GM18505 (cell line): Measurements from ENCODE around the gene SLPI.

ENCODE experiments used
- ATAC-seq: cut with Tn5 transposase; IDR thresholded peaks from one replicate; pipeline ENCODE4 v1.9.1; 2021; ENCODE audit not compliant: unreplicated experiment
- POLR2A ChIP-seq: IDR thresholded peaks from 4 replicates; pipeline ENCODE4 v1.6.1; 2011; ENCODE audit warnings: borderline replicate concordance; ENCODE audit not compliant: insufficient read depth, insufficient read length; ENCODE audit errors: extremely low read depth

The SLPI gene

GRCh38 chr20:45257711-45258110 is 3.3 kb upstream of the SLPI start:
- no peak for ATAC-seq
- no peak for TF ChIP-seq POLR2A

- ATAC-seq, result no peak
- TF ChIP-seq POLR2A, result no peak
Observed at GRCh38 chr20:45257161-45257560, 2.8 kb upstream of the SLPI start.

GRCh38 chr20:45253261-45253660 is 1.1 kb downstream of the SLPI start:
- no peak for TF ChIP-seq POLR2A

GRCh38 chr20:45251884-45252560 is 2.3 kb downstream of the SLPI start:
- no peak for ATAC-seq
- TF ChIP-seq POLR2A, result no peak

More at GRCh38 chr20:45253261-45253660, 1.1 kb downstream of the SLPI start:
- no peak for ATAC-seq

DNA sequence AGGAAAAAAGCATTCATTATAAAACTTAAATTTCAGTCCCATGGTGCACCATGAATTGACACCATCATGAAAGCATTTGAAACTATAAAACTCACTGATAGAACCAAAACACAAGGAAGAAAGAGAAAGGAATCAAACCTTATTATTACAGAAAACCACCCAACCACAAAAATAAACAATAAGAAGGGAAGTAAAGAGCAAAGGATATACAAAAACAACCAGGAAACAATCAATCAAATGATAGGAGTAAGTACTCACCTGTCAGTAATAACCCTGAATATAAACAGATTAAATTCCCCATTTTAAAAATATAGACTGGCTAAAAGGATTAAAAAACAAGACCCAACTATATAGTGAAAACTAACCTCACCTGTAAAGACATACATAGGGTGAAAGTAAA is 5.8 kb downstream of the SLPI start:
- ATAC-seq, result no peak
- TF ChIP-seq POLR2A, result no peak

GRCh38 chr20:45247865-45248264 is 6.5 kb downstream of the SLPI start:
- TF ChIP-seq POLR2A, result no peak
- no peak for ATAC-seq

DNA sequence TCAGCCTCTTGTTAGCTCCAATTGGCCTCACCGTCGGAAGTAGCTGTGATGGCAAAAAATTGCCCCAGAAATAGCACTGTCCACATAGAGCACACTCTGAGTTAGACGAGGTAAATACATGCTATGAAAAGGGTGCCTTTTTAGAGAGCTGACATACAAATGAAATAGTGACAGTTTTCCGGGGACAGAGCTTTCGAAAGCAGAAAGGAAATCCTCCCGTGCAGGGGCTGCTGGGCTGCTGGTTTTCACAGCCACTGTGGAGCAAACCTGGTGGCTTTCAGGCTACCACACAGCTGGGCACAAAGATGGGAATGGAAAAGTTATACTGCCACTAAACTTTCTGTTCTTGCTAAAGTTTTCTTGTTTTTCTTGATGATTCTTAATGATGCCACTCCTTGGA is 8.3 kb downstream of the SLPI start:
- no peak for ATAC-seq
- no peak for TF ChIP-seq POLR2A

GRCh38 chr20:45238139-45238538 is 16.2 kb downstream of the SLPI start:
- ATAC-seq, result no peak
- TF ChIP-seq POLR2A, result no peak

GRCh38 chr20:45235995-45236394 is 18.4 kb downstream of the SLPI start:
- no peak for ATAC-seq
- no peak for TF ChIP-seq POLR2A

DNA sequence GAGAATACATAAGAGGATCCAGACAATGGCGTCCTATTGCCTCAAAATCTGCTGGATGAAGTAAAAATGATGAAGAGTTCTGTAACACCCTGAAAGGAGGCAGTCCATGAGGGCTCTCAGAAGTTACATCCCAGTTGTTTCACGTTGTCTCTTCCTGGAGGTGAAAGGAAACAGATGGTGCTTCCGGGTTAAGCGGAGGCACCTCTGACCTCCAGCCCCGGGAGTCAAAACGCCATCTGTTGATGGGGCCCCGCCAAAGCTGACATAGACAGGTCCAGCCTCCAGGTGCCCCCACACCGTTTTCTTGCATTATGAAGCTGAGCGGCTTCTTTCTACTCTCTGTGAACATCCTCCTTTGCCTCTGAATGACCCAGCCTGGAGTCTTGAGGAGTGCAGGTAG is 23.7 kb downstream of the SLPI start:
- no peak for TF ChIP-seq POLR2A

DNA sequence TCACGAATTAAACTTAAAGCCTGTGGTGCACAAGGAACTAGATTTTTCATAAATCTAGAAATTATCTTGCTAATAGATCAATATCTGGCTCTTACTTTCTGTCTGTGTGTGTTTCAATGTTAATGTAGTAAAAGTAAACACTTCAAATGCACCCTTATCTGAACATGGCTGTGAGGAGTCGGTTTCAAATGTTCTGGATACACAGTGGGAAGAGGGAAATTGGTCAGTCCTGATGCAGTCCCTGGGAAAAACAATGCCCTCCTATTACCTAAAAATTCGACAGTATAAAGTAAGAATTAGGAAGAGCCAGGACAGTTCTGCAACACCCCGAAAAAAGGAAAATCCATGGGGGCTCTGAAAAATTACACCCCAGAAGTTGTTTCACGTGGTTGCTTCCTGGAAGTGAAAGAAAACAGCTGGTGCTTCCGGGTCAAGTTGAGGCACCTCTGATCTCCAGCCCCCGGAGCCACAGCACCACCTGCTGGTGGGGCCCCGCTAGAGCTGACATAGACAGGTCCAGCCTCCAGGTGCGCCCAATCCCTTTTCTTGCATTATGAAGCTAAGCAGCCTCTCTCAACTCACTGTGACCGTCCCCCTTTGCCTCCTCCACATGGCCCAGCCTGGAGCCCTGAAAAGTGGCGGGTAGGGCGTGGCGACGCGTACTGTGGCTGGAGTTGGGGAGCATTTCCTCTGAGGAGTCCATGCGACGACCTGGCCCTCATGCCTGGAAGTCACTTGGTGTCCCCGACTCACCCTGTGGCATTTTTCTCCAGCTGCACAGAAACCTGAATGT is 24.9 kb downstream of the SLPI start:
- TF ChIP-seq POLR2A, result no peak
- no peak for ATAC-seq

More for the DNA sequence above, 23.7 kb downstream of the SLPI start:
- ATAC-seq, result no peak

GRCh38 chr20:45226287-45226686 is 28.1 kb downstream of the SLPI start:
- ATAC-seq, result no peak
- TF ChIP-seq POLR2A, result no peak

- no peak for TF ChIP-seq POLR2A
- no peak for ATAC-seq
Observed at GRCh38 chr20:45223136-45223535, 31.2 kb downstream of the SLPI start.

DNA sequence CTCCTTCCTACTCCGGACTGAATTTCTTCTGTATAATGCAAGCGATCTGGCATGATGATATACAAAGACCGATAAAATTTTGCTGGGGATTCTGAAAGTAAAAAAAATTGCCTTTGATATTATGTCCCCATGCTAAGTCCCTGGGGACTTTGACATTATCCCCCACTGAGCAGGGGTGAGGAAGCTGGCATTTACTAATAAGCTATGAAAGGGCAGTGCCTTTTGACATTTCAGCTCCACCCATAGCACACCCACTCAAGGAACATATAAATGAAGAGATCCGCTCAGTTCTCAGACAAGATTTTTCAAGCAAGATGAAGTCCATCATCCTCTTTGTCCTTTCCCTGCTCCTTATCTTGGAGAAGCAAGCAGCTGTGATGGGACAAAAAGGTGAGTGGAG is 33.3 kb downstream of the SLPI start, which contains the start of gene SEMG2:
Gene SEMG2 (plus strand): TSS at position 298 of the 400 bp plus-strand sequence. CDS start 17 bp downstream, at position 315.
- no peak for TF ChIP-seq POLR2A
- no peak for ATAC-seq
